Smooth muscle cell of bladder (primary cell): ENCODE results near the gene SAMD11. TPM values are rescaled to one million over a fixed set of nuclear protein-coding genes. Genes with fewer than 3 reads are reported as not detected.

Source experiments
- total RNA-seq: library from RNA; depleted of rRNA; stranded (reverse); fragments of >200 nt; gene quantifications from 2 replicates; pipeline ENCODE4 v1.2.3, GENCODE V29; 2014

The SAMD11 gene
- total RNA-seq: 34.2 and 36.6 TPM in 2 replicates

GRCh38 chr1:923131-923990 is at the start of gene SAMD11:
Gene SAMD11 (plus strand): TSS chr1:923923. CDS start chr1:924432, 509 bp downstream.

GRCh38 chr1:958823-959730 is 35.4 kb downstream of the SAMD11 start, which contains the start of gene NOC2L:
Gene NOC2L (minus strand): TSS chr1:959256. CDS start chr1:959240, 16 bp downstream.

GRCh38 chr1:960363-961131 is 36.8 kb downstream of the SAMD11 start, which contains the start of gene KLHL17:
Gene KLHL17 (plus strand): TSS chr1:960584. CDS start chr1:960694, 110 bp downstream.

GRCh38 chr1:966135-966703 is 42.5 kb downstream of the SAMD11 start, which contains the start of gene PLEKHN1:
Gene PLEKHN1 (plus strand): TSS chr1:966482. CDS start chr1:966532, 50 bp downstream.

GRCh38 chr1:981955-982558 is 58.3 kb downstream of the SAMD11 start, which contains the start of gene PERM1:
Gene PERM1 (minus strand): TSS chr1:982093. CDS start chr1:981029, 1,064 bp downstream.

Other genes with a start within 250 kb of the SAMD11 start
- gene OR4F16, start 237.3 kb upstream of the SAMD11 start, total RNA-seq: 0.09 and 0.14 TPM in 2 replicates
- gene NOC2L, start 35.3 kb downstream of the SAMD11 start, total RNA-seq: 87.5 and 89.9 TPM in 2 replicates
- gene KLHL17, start 36.7 kb downstream of the SAMD11 start, total RNA-seq: 6.8 and 6.9 TPM in 2 replicates
- 0.18 and 0.28 TPM in 2 replicates for gene PLEKHN1, start 42.6 kb downstream of the SAMD11 start, total RNA-seq
- 0.43 and 2.1 TPM in 2 replicates for gene PERM1, start 58.2 kb downstream of the SAMD11 start, total RNA-seq
- 0.85 and 8.0 TPM in 2 replicates for gene HES4, start 76.2 kb downstream of the SAMD11 start, total RNA-seq
- 103 and 131 TPM in 2 replicates for gene ISG15, start 89.6 kb downstream of the SAMD11 start, total RNA-seq
- gene AGRN, start 96.2 kb downstream of the SAMD11 start, total RNA-seq: 30.9 and 42.0 TPM in 2 replicates
- gene RNF223, start 150.4 kb downstream of the SAMD11 start, total RNA-seq: not detected in 2 replicates
- 3.8 and 4.0 TPM in 2 replicates for gene C1orf159, start 192.2 kb downstream of the SAMD11 start, total RNA-seq
- not detected in 2 replicates for gene TTLL10, start 250.0 kb downstream of the SAMD11 start, total RNA-seq